A673 (cell line): Measurements from ENCODE around the gene C4orf50.

Source experiments
- CTCF ChIP-seq: fragments of 300-800, 200-600 bp; sonication (generic); conservative IDR thresholded peaks from 2 replicates; pipeline ENCODE4 v1.5.1; 2017; ENCODE audit warnings: low read depth, mild to moderate bottlenecking, antibody characterized with exemption, low read length, moderate library complexity, mixed read lengths
- EZH2 ChIP-seq: fragments of 200-600 bp; sonication (generic); IDR thresholded peaks from 2 replicates; pipeline ENCODE4 v1.6.1; 2017; ENCODE audit warnings: borderline replicate concordance, low read depth, mild to moderate bottlenecking, mixed read lengths, antibody characterized with exemption, low read length; ENCODE audit not compliant: poor library complexity, severe bottlenecking

- TF ChIP-seq CTCF, result no peak
- no peak for TF ChIP-seq EZH2
These were observed 11.0 kb upstream of the C4orf50 start for GRCh38 chr4:6029254-6029653.
